Nephron progenitor cell (in vitro differentiated cells): ENCODE measurements around the gene PRKCA.
"Not testable (repeated sequence)": the region's sequence is repeated elsewhere in the genome, so short reads cannot be mapped to it uniquely, and the experiment has no call there.

Experiments used
- DNase-seq: peaks from one replicate; pipeline ENCODE4 v3.0.0; 2021
- H3K27ac Mint-ChIP-seq: 2 replicates; pipeline ENCODE4 v1.8.0; 2021; ENCODE audit warnings: mild to moderate bottlenecking, moderate library complexity, mixed read lengths
- H3K27me3 Mint-ChIP-seq: 2 replicates; pipeline ENCODE4 v1.8.0; 2021; ENCODE audit warnings: mild to moderate bottlenecking, low read depth, mixed read lengths; ENCODE audit not compliant: poor library complexity
- H3K36me3 Mint-ChIP-seq: 2 replicates; pipeline ENCODE4 v1.8.0; 2021; ENCODE audit warnings: low read depth, mixed read lengths
- H3K4me1 Mint-ChIP-seq: 2 replicates; pipeline ENCODE4 v1.8.0; 2021; ENCODE audit warnings: mixed read lengths
- H3K4me3 Mint-ChIP-seq: 2 replicates; pipeline ENCODE4 v1.8.0; 2021; ENCODE audit warnings: mild to moderate bottlenecking, moderate library complexity, mixed read lengths
- H3K9me3 Mint-ChIP-seq: 2 replicates; pipeline ENCODE4 v1.8.0; 2021; ENCODE audit warnings: mild to moderate bottlenecking, moderate library complexity, mixed read lengths
- TF ChIP-seq, protein P1 (sequence below): fragments of 200-600 bp; sonication (generic); IDR thresholded peaks from 2 replicates; pipeline ENCODE4 v1.5.0; 2021; ENCODE audit warnings: antibody characterized with exemption

Gene PRKCA

DNA sequence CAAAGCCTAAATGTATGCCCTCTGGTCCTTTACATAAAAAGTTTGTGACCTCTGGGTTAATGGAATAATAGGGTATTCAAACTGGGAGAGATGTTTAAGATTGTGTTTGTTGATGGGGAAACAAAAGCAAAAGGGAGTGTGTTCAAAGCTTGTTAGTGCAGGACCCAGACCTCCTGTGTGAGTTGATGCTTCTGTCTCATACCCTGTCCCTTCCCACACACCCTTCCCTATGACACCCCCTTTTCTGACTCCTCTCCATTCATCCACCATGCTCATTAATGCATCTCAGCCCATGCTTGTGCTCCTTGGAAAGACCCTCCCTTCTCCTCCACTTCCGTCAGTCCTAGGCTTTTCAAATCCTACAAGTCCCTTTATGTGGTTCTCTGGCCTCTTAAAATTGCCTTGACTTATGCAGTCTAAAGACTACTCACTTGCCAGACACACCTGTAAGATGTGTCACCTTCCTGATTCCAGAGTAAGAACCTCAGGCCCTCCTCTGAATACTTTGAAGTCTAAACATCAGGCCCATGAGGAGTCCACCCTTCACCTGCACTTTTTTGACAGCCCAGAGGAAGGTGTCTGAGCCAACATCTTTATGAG, 404.5 kb downstream of the PRKCA start:
- H3K4me3 Mint-ChIP-seq: no peak overlapping the region
- H3K27me3 Mint-ChIP-seq: peaks cover 3% of the 10 kb centered on the region
- TF ChIP-seq, protein P1, sequence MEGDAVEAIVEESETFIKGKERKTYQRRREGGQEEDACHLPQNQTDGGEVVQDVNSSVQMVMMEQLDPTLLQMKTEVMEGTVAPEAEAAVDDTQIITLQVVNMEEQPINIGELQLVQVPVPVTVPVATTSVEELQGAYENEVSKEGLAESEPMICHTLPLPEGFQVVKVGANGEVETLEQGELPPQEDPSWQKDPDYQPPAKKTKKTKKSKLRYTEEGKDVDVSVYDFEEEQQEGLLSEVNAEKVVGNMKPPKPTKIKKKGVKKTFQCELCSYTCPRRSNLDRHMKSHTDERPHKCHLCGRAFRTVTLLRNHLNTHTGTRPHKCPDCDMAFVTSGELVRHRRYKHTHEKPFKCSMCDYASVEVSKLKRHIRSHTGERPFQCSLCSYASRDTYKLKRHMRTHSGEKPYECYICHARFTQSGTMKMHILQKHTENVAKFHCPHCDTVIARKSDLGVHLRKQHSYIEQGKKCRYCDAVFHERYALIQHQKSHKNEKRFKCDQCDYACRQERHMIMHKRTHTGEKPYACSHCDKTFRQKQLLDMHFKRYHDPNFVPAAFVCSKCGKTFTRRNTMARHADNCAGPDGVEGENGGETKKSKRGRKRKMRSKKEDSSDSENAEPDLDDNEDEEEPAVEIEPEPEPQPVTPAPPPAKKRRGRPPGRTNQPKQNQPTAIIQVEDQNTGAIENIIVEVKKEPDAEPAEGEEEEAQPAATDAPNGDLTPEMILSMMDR: no peak
- DNase-seq: no peak
- H3K9me3 Mint-ChIP-seq: no peaks in the 10 kb centered on the region
- H3K4me1 Mint-ChIP-seq: peaks cover 45% of the 10 kb centered on the region
- no peak overlapping the region for H3K27ac Mint-ChIP-seq
- H3K36me3 Mint-ChIP-seq: no peaks in the 10 kb centered on the region

DNA sequence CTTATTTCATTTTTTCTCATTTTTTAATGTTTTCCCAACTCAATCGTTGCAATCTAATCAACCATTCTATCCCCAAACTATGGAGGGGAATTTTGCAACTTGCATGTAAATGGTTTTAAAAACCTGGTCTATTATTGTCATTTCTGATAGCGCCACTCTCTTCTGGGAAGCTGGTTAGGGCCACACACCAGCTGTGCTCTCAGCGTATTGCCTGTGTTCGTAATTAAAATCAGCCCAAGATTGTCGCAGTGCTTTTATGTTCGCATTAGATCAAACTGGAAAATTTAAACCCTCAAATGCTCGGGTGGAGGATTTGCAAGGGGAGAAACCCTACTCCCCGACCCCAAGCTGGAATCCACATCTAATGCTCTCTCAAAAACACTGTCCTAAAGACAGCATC, 409.0 kb downstream of the PRKCA start:
- TF ChIP-seq, protein P1: no peak
- no peaks in the 10 kb centered on the region for H3K36me3 Mint-ChIP-seq
- H3K27me3 Mint-ChIP-seq: no peaks in the 10 kb centered on the region
- H3K27ac Mint-ChIP-seq: peak overlapping the region; percentile 81
- DNase-seq: no peak
- H3K9me3 Mint-ChIP-seq: no peaks in the 10 kb centered on the region
- H3K4me3 Mint-ChIP-seq: no peak overlapping the region
- peaks cover 66% of the 10 kb centered on the region for H3K4me1 Mint-ChIP-seq

- peak overlapping the region; percentile 92 for H3K27ac Mint-ChIP-seq
- DNase-seq: no peak
- H3K36me3 Mint-ChIP-seq: no peaks in the 10 kb centered on the region
- H3K27me3 Mint-ChIP-seq: no peaks in the 10 kb centered on the region
- H3K4me3 Mint-ChIP-seq: no peak overlapping the region
- no peaks in the 10 kb centered on the region for H3K9me3 Mint-ChIP-seq
- peaks cover 67% of the 10 kb centered on the region for H3K4me1 Mint-ChIP-seq
- TF ChIP-seq, protein P1: no peak
Observed at GRCh38 chr17:66711881-66712321, 409.5 kb downstream of the PRKCA start.

- no peak for DNase-seq
- Mint-ChIP-seq H3K4me1 (peaks cover 66% of the 10 kb centered on the region), H3K4me3 (no peak overlapping the region), H3K27ac (no peak overlapping the region), H3K36me3 (no peaks in the 10 kb centered on the region), H3K27me3 (no peaks in the 10 kb centered on the region), H3K9me3 (no peaks in the 10 kb centered on the region)
- TF ChIP-seq, protein P1: no peak
Observed at GRCh38 chr17:66712453-66712852, 410.0 kb downstream of the PRKCA start.

- peaks cover 73% of the 10 kb centered on the region for H3K4me1 Mint-ChIP-seq
- not testable (repeated sequence) for H3K9me3 Mint-ChIP-seq, H3K36me3 Mint-ChIP-seq, H3K27me3 Mint-ChIP-seq, H3K4me3 Mint-ChIP-seq, DNase-seq
- H3K27ac Mint-ChIP-seq: peak overlapping the region; percentile 59
Observed at GRCh38 chr17:66713021-66713532, 410.7 kb downstream of the PRKCA start.

GRCh38 chr17:66713533-66714042, 411.2 kb downstream of the PRKCA start:
- peaks cover 73% of the 10 kb centered on the region for H3K4me1 Mint-ChIP-seq
- peak overlapping the region; percentile 59 for H3K27ac Mint-ChIP-seq
- H3K27me3 Mint-ChIP-seq: no peaks in the 10 kb centered on the region
- no peaks in the 10 kb centered on the region for H3K9me3 Mint-ChIP-seq
- no peak overlapping the region for H3K4me3 Mint-ChIP-seq
- no peaks in the 10 kb centered on the region for H3K36me3 Mint-ChIP-seq
- TF ChIP-seq, protein P1: no peak
- no peak for DNase-seq
